Thyroid gland (tissue), 4 donors: Measurements from ENCODE around the gene ESPNL. TPM values are rescaled to one million over a fixed set of nuclear protein-coding genes. Genes with fewer than 3 reads are reported as not detected.
A peak's percentile ranks its signal among the peaks of the same experiment; 100 is the strongest.

Experiments used
- DNase-seq, 2 donors: peaks; one replicate each; pipeline ENCODE4 v3.0.0-alpha.2; 2019
- H3K27ac ChIP-seq, 3 donors: fragments of 200-600 bp; sonication (generic); 1 replicate in 2 of 3; 2 replicates in 1 of 3; pipeline ENCODE4 v1.5.1; 2016 to 2019; ENCODE audit warnings: mild to moderate bottlenecking in 1 of 3, moderate library complexity in 1 of 3
- H3K27me3 ChIP-seq: fragments of 200-600 bp; sonication (generic); one replicate; pipeline ENCODE4 v1.5.1; 2019
- H3K36me3 ChIP-seq, 2 donors: fragments of 200-600 bp; sonication (generic); one replicate each; pipeline ENCODE4 v1.5.1; 2016 to 2019
- H3K4me1 ChIP-seq, 2 donors: fragments of 200-600 bp; sonication (generic); one replicate each; pipeline ENCODE4 v1.5.1; 2017 to 2019
- H3K4me3 ChIP-seq, 3 donors: fragments of 200-600 bp; sonication (generic); replicated peaks in 1 of 3; 1 replicate in 2 of 3; 2 replicates in 1 of 3; pipeline ENCODE4 v1.5.1; 2016; ENCODE audit warnings: mild to moderate bottlenecking in 1 of 3
- H3K9me3 ChIP-seq: fragments of 200-600 bp; sonication (generic); one replicate; pipeline ENCODE4 v1.5.1; 2017
- POLR2A ChIP-seq, 2 donors: fragments of 450-650 bp; IDR thresholded peaks; one replicate each; pipeline ENCODE4 v1.6.1; 2017; ENCODE audit warnings: antibody characterized with exemption in 2 of 2, mild to moderate bottlenecking in 2 of 2, moderate library complexity in 1 of 2
- WGBS, 2 donors: methylation state at CpG; one replicate each; pipeline ENCODE4 v1.1.5; 2017; 5-methylcytosine and 5-hydroxymethylcytosine counted together
- intact Hi-C: fragments of 100-400 bp; cut with DNase I; formaldehyde crosslinking; loops from one replicate; pipeline ENCODE4 v1.15.1; 2023
- total RNA-seq, 4 donors: library from RNA; depleted of rRNA; stranded (reverse); fragments of >200 nt; gene quantifications; one replicate each; pipeline ENCODE4 v1.2.3, GENCODE V29; 2016
- TF ChIP-seq, protein P1 (sequence below), 6 experiments: fragments of 200-600 bp in 3 of 6; fragments of 450-650 bp in 3 of 6; sonication (generic) in 3 of 6; IDR thresholded peaks; one replicate each; pipeline ENCODE4 v1.5.1; 2016 to 2019; ENCODE audit warnings: antibody characterized with exemption in 6 of 6, mild to moderate bottlenecking in 2 of 6, inconsistent platforms in 1 of 6, moderate library complexity in 1 of 6

Gene ESPNL
- total RNA-seq, 4 donors from 2014 or later = 0.11 to 3.8 (median 2.6) TPM

GRCh38 chr2:238160206-238161129 lies 60.3 kb downstream of the ESPNL start:
- peak; percentile 1 to 2 for DNase-seq
- H3K27ac ChIP-seq = no peak overlapping the region
- TF ChIP-seq POLR2A (IDR thresholded peaks at IDR 0.05) = no peak
- TF ChIP-seq, protein P1, sequence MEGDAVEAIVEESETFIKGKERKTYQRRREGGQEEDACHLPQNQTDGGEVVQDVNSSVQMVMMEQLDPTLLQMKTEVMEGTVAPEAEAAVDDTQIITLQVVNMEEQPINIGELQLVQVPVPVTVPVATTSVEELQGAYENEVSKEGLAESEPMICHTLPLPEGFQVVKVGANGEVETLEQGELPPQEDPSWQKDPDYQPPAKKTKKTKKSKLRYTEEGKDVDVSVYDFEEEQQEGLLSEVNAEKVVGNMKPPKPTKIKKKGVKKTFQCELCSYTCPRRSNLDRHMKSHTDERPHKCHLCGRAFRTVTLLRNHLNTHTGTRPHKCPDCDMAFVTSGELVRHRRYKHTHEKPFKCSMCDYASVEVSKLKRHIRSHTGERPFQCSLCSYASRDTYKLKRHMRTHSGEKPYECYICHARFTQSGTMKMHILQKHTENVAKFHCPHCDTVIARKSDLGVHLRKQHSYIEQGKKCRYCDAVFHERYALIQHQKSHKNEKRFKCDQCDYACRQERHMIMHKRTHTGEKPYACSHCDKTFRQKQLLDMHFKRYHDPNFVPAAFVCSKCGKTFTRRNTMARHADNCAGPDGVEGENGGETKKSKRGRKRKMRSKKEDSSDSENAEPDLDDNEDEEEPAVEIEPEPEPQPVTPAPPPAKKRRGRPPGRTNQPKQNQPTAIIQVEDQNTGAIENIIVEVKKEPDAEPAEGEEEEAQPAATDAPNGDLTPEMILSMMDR (IDR thresholded peaks at IDR 0.05) = peak in 1 of 6 experiments; percentile 10
- intact Hi-C loops = no loop called here
- H3K4me3 ChIP-seq = no peak overlapping the region
- H3K27me3 ChIP-seq = no peaks in the 10 kb centered on the region
- H3K9me3 ChIP-seq = no peaks in the 10 kb centered on the region
- peaks cover 28 to 61% of the 10 kb centered on the region in 2 donors for H3K4me1 ChIP-seq
- WGBS, 2 donors = 71 to 79% methylated on average over 17 to 23 of the region's 23 CpGs
- H3K36me3 ChIP-seq = no peaks in the 10 kb centered on the region

GRCh38 chr2:238161291-238162051 lies 61.3 kb downstream of the ESPNL start:
- Histone ChIP-seq H3K27ac (no peak overlapping the region), H3K27me3 (no peaks in the 10 kb centered on the region), H3K9me3 (no peaks in the 10 kb centered on the region), H3K4me1 (peaks cover 36 to 68% of the 10 kb centered on the region in 2 donors), H3K36me3 (no peaks in the 10 kb centered on the region), H3K4me3 (no peak overlapping the region)
- peak; percentile 0 to 1 for DNase-seq
- intact Hi-C loops = no loop called here
- TF ChIP-seq, protein P1 (IDR thresholded peaks at IDR 0.05) = no peak
- no peak for TF ChIP-seq POLR2A (IDR thresholded peaks at IDR 0.05)
- 80 to 94% methylated on average over 7 to 17 of the region's 21 CpGs for WGBS, 2 donors

GRCh38 chr2:238162251-238162845 lies 62.2 kb downstream of the ESPNL start:
- WGBS, 2 donors = 83 to 95% methylated on average over 9 to 10 of the region's 14 CpGs
- H3K4me1 ChIP-seq = peaks cover 45 to 75% of the 10 kb centered on the region in 2 donors
- H3K9me3 ChIP-seq = no peaks in the 10 kb centered on the region
- DNase-seq = peak; percentile 0 to 1
- H3K27ac ChIP-seq = peak overlapping the region in 1 of 3 donors; percentile 47
- no peaks in the 10 kb centered on the region for H3K27me3 ChIP-seq
- TF ChIP-seq POLR2A (IDR thresholded peaks at IDR 0.05) = no peak
- TF ChIP-seq, protein P1 (IDR thresholded peaks at IDR 0.05) = no peak
- H3K36me3 ChIP-seq = no peaks in the 10 kb centered on the region
- no peak overlapping the region for H3K4me3 ChIP-seq
- intact Hi-C loops = no loop called here

DNA sequence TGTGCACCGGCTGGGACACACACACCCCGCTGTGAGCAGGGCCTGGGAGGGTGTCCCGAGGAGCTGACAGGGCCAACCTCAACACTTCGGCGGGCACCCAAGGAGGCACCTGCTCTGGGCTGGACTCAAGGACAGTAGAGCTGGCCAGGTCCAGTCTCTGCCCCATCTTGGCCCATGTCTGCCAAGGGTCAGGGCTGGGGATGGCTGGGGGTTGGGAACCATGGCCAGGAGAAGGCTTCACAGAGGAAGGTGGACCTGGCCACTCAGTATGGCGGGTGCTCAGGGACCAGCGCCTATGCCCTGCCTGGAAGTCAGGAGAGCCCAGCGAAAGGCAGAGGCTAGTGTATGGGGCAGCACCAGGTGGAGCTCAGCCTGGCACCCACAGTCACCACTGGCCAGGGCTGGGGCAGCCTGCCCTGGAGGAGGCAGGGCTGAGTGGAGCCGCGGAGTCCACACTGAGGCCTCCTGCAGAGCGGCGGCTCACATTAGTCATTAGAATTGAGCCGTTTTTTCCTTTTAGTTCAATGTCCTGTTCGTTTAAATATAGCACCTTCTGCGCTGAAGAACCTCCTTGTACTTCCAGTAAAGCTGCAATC lies 62.8 kb downstream of the ESPNL start:
- Histone ChIP-seq H3K36me3 (no peaks in the 10 kb centered on the region), H3K27ac (peak overlapping the region in 1 of 3 donors; percentile 47), H3K9me3 (no peaks in the 10 kb centered on the region), H3K4me1 (peaks cover 46 to 75% of the 10 kb centered on the region in 2 donors), H3K4me3 (peak overlapping the region in 1 of 3 donors; percentile 19), H3K27me3 (no peaks in the 10 kb centered on the region)
- intact Hi-C loops = no loop called here
- peak; percentile 53 to 54 for DNase-seq
- TF ChIP-seq POLR2A (IDR thresholded peaks at IDR 0.05) = no peak
- TF ChIP-seq, protein P1 (IDR thresholded peaks at IDR 0.05) = no peak
- WGBS, 2 donors = 36 to 52% methylated on average over 10 of the region's 15 CpGs
